Esophagus muscularis mucosa (tissue), 3 donors: ENCODE measurements around the gene AFF1.

Experiments
- POLR2AphosphoS5 ChIP-seq, 2 donors: sonication (generic); formaldehyde crosslinking; IDR thresholded peaks; one replicate each; pipeline ENCODE4 v1.6.1; 2017; ENCODE audit warnings: antibody characterized with exemption in 2 of 2
- TF ChIP-seq, protein P1 (sequence below), 3 experiments: fragments of 200-600 bp in 2 of 3; fragments of 450-650 bp in 1 of 3; sonication (generic) in 2 of 3; IDR thresholded peaks; one replicate each; pipeline ENCODE4 v1.5.1; 2017 to 2019; ENCODE audit warnings: antibody characterized with exemption in 3 of 3, mild to moderate bottlenecking in 2 of 3, moderate library complexity in 1 of 3

DNA sequence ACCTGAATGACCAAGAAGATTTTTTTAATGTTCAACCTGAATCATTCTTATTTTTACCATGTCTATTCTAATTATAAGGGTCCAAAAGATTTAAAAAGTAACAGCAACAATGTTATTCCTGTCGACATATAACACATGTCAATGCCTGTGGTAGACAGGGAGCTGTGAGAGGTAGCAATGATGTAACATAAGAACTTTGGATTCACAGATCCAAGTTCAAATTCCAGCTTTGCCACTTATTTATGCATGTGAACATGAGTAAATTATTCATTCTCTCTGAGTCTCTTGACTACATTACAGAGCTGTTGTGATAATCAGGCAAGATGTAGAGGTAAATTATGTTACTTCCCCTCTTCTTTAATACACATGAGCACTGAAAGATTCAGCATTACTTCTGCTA, 231.1 kb downstream of the AFF1 start:
- TF ChIP-seq, protein P1, sequence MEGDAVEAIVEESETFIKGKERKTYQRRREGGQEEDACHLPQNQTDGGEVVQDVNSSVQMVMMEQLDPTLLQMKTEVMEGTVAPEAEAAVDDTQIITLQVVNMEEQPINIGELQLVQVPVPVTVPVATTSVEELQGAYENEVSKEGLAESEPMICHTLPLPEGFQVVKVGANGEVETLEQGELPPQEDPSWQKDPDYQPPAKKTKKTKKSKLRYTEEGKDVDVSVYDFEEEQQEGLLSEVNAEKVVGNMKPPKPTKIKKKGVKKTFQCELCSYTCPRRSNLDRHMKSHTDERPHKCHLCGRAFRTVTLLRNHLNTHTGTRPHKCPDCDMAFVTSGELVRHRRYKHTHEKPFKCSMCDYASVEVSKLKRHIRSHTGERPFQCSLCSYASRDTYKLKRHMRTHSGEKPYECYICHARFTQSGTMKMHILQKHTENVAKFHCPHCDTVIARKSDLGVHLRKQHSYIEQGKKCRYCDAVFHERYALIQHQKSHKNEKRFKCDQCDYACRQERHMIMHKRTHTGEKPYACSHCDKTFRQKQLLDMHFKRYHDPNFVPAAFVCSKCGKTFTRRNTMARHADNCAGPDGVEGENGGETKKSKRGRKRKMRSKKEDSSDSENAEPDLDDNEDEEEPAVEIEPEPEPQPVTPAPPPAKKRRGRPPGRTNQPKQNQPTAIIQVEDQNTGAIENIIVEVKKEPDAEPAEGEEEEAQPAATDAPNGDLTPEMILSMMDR (IDR thresholded peaks at IDR 0.05) = no peak
- TF ChIP-seq POLR2AphosphoS5 (IDR thresholded peaks at IDR 0.05) = no peak
